K562 (cell line): Measurements from ENCODE around the gene CCDC78. TPM values are rescaled to one million over a fixed set of nuclear protein-coding genes. Genes with fewer than 3 reads are reported as not detected.

Experiments
- CBFA2T2 ChIP-seq: fragments of 450-650 bp; conservative IDR thresholded peaks from 2 replicates; pipeline ENCODE4 v1.6.1; 2017; ENCODE audit warnings: mild to moderate bottlenecking
- CREB1 ChIP-seq, 2 experiments: sonication (generic) in 1 of 2; formaldehyde crosslinking in 1 of 2; IDR thresholded peaks; 2 replicates each; pipeline versions ENCODE4 v1.6.1 to v1.8.0; 2012 to 2022; ENCODE audit warnings: inconsistent platforms in 1 of 2, mild to moderate bottlenecking in 1 of 2, missing genetic modification reagents in 1 of 2, moderate library complexity in 1 of 2
- DIDO1 ChIP-seq: fragments of 450-650 bp; IDR thresholded peaks from 2 replicates; pipeline ENCODE4 v1.6.1; 2016; ENCODE audit warnings: low read depth, missing biosample characterization, missing genetic modification characterization
- ESRRA ChIP-seq: fragments of 450-650 bp; IDR thresholded peaks from 2 replicates; pipeline ENCODE4 v1.6.1; 2014; ENCODE audit warnings: low read depth, mild to moderate bottlenecking, moderate library complexity, borderline replicate concordance
- HOMEZ ChIP-seq: fragments of 250-450 bp; sonication (Bioruptor Pico); IDR thresholded peaks from 2 replicates; pipeline ENCODE4 v1.4.0; 2020; ENCODE audit warnings: mild to moderate bottlenecking, moderate library complexity
- LEF1 ChIP-seq: fragments of 450-650 bp; IDR thresholded peaks from 2 replicates; pipeline ENCODE4 v1.6.1; 2016; ENCODE audit warnings: mild to moderate bottlenecking
- MED1 ChIP-seq: sonication (generic); formaldehyde crosslinking; IDR thresholded peaks from 2 replicates; pipeline ENCODE4 v1.8.1; 2023; ENCODE audit warnings: missing genetic modification reagents, borderline replicate concordance
- NRF1 ChIP-seq, 2 experiments: fragments of 450-650 bp; IDR thresholded peaks in 1 of 2; conservative IDR thresholded peaks in 1 of 2; 2 replicates each; pipeline ENCODE4 v1.6.1; 2014; ENCODE audit warnings: mild to moderate bottlenecking in 2 of 2
- POLR2AphosphoS5 ChIP-seq: IDR thresholded peaks from 2 replicates; pipeline ENCODE4 v1.6.1; 2011; ENCODE audit warnings: mild to moderate bottlenecking, low read depth, low read length, moderate library complexity; ENCODE audit not compliant: control insufficient read depth, insufficient read depth
- POLR2B ChIP-seq: fragments of 450-650 bp; IDR thresholded peaks from 2 replicates; pipeline ENCODE4 v1.6.1; 2018; ENCODE audit warnings: low read depth; ENCODE audit not compliant: partially characterized antibody
- PRPF4 ChIP-seq: fragments of 200-400 bp; formaldehyde crosslinking; IDR thresholded peaks from one replicate; pipeline ENCODE4 v1.6.1; 2017; ENCODE audit warnings: low read length, low read depth, mild to moderate bottlenecking; ENCODE audit not compliant: insufficient read depth, poor library complexity, severe bottlenecking
- RAD51 ChIP-seq: fragments of 450-650 bp; IDR thresholded peaks from 2 replicates; pipeline ENCODE4 v1.7.1; 2016; ENCODE audit warnings: low read depth, mild to moderate bottlenecking, borderline replicate concordance
- ZBTB1 ChIP-seq: sonication (generic); formaldehyde crosslinking; IDR thresholded peaks from 2 replicates; pipeline ENCODE4 v1.8.1; 2023; ENCODE audit warnings: missing genetic modification reagents, low read depth, mild to moderate bottlenecking, borderline replicate concordance
- ZNF134 ChIP-seq: fragments of 250-450 bp; sonication (Bioruptor Pico); conservative IDR thresholded peaks from 2 replicates; pipeline ENCODE4 v1.4.0; 2020
- ZNF184 ChIP-seq: sonication (generic); formaldehyde crosslinking; IDR thresholded peaks from 2 replicates; pipeline ENCODE4 v1.5.0; 2020; ENCODE audit warnings: missing genetic modification reagents
- ZNF512 ChIP-seq: IDR thresholded peaks from 2 replicates; pipeline ENCODE4 v1.6.1; 2016; ENCODE audit warnings: missing genetic modification characterization, missing compliant biosample characterization
- polyA plus RNA-seq, 8 experiments: library from polyadenylated mRNA; depleted of rRNA in 4 of 8; stranded (reverse) in 5 of 8; unstranded in 3 of 8; fragments of >200 nt; fragmentation: Nextera tagmentation in 2 of 8; fragmentation: Illumina TruSeq in 1 of 8; extraction: Ambion mirVana in 2 of 8; extraction: Trizol in 1 of 8; gene quantifications; 2 replicates each; pipeline versions ENCODE4 v1.2.1 to v1.2.3, GENCODE V29; 2011 to 2014; ENCODE audit warnings: inconsistent platforms in 1 of 8, missing spikeins in 1 of 8
- total RNA-seq, 7 experiments: library from RNA; depleted of rRNA in 6 of 7; stranded (reverse); fragments of >200 nt in 6 of 7; fragmentation: Illumina TruSeq in 2 of 7; extraction: Trizol in 2 of 7; gene quantifications; 2 replicates each; pipeline versions ENCODE4 v1.2.1 to v1.2.3, GENCODE V29; 2011 to 2021; ENCODE audit warnings: low replicate concordance in 1 of 7
- TF ChIP-seq, protein P1 (sequence below), 2 experiments: fragments of 150-350 bp in 1 of 2; IDR thresholded peaks; 2 replicates each; pipeline ENCODE4 v1.6.1; 2012 to 2016; ENCODE audit warnings: low read depth in 2 of 2, low read length in 2 of 2, mild to moderate bottlenecking in 1 of 2, moderate library complexity in 1 of 2
- TF ChIP-seq, protein P2 (sequence below): sonication (generic); formaldehyde crosslinking; IDR thresholded peaks from 2 replicates; pipeline ENCODE4 v1.8.0; 2022; ENCODE audit warnings: mild to moderate bottlenecking, missing genetic modification reagents

Gene CCDC78
- total and polyA plus RNA-seq, 9 of the 15 experiments (the other 6 are each of a cell fraction or from before 2014, with no cell fraction given) = 0.24 to 17.7 (median 2.9) TPM

- TF ChIP-seq, protein P1, sequence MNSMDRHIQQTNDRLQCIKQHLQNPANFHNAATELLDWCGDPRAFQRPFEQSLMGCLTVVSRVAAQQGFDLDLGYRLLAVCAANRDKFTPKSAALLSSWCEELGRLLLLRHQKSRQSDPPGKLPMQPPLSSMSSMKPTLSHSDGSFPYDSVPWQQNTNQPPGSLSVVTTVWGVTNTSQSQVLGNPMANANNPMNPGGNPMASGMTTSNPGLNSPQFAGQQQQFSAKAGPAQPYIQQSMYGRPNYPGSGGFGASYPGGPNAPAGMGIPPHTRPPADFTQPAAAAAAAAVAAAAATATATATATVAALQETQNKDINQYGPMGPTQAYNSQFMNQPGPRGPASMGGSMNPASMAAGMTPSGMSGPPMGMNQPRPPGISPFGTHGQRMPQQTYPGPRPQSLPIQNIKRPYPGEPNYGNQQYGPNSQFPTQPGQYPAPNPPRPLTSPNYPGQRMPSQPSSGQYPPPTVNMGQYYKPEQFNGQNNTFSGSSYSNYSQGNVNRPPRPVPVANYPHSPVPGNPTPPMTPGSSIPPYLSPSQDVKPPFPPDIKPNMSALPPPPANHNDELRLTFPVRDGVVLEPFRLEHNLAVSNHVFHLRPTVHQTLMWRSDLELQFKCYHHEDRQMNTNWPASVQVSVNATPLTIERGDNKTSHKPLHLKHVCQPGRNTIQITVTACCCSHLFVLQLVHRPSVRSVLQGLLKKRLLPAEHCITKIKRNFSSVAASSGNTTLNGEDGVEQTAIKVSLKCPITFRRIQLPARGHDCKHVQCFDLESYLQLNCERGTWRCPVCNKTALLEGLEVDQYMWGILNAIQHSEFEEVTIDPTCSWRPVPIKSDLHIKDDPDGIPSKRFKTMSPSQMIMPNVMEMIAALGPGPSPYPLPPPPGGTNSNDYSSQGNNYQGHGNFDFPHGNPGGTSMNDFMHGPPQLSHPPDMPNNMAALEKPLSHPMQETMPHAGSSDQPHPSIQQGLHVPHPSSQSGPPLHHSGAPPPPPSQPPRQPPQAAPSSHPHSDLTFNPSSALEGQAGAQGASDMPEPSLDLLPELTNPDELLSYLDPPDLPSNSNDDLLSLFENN (IDR thresholded peaks at IDR 0.05; ENCODE audit: low read depth in 2 of 2, low read length in 2 of 2) = no peak; a peak in 1 of 4 replicates
- TF ChIP-seq LEF1 (no peak), HOMEZ (CRISPR knock-in tag) (no peak), ESRRA (peak; percentile 88), NRF1 (conservative IDR thresholded peaks at IDR 0.05 in 1 of 2, IDR thresholded peaks at IDR 0.05 in 1 of 2) (peak; percentile 78 to 84; a peak in 3 of 4 replicates), MED1 (CRISPR knock-in tag) (no peak), ZNF134 (CRISPR knock-in tag) (no peak), ZNF512 (no peak), POLR2B (peak; percentile 25), CBFA2T2 (no peak), RAD51 (no peak), DIDO1 (tag) (peak; percentile 64; the same call in 1 of the 2 replicates), CREB1 (IDR thresholded peaks at IDR 0.05) (peak; percentile 82), CREB1 (CRISPR knock-in tag; IDR thresholded peaks at IDR 0.05) (no peak), ZNF184 (CRISPR knock-in tag) (no peak), ZBTB1 (CRISPR knock-in tag) (0 out of 2 replicates have a peak, but pooled peaks have one; percentile 11), POLR2AphosphoS5 (peak; percentile 73), PRPF4 (no peak)
- TF ChIP-seq, protein P2, sequence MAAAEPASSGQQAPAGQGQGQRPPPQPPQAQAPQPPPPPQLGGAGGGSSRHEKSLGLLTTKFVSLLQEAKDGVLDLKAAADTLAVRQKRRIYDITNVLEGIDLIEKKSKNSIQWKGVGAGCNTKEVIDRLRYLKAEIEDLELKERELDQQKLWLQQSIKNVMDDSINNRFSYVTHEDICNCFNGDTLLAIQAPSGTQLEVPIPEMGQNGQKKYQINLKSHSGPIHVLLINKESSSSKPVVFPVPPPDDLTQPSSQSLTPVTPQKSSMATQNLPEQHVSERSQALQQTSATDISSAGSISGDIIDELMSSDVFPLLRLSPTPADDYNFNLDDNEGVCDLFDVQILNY (CRISPR knock-in tag) = 0 out of 2 replicates have a peak, but pooled peaks have one; percentile 70
Observed at GRCh38 chr16:720990-721764, 5.1 kb downstream of the CCDC78 start, which contains the start of gene ANTKMT (continued).
